GM21515 (cell line): ENCODE results near the gene AKT3.
"Not testable (repeated sequence)": the region's sequence is repeated elsewhere in the genome, so short reads cannot be mapped to it uniquely, and the experiment has no call there.

Experiments
- ATAC-seq: cut with Tn5 transposase; IDR thresholded peaks from one replicate; pipeline ENCODE4 v1.9.1; 2021; ENCODE audit not compliant: unreplicated experiment

The AKT3 gene

GRCh38 chr1:243708210-243708609 lies 141.8 kb downstream of the AKT3 start:
- no peak for ATAC-seq

GRCh38 chr1:243706563-243706962 lies 143.5 kb downstream of the AKT3 start:
- no peak for ATAC-seq

GRCh38 chr1:243705585-243705984 lies 144.5 kb downstream of the AKT3 start:
- ATAC-seq = no peak

GRCh38 chr1:243701872-243702271 lies 148.2 kb downstream of the AKT3 start:
- no peak for ATAC-seq

GRCh38 chr1:243693800-243694199 lies 156.2 kb downstream of the AKT3 start:
- no peak for ATAC-seq

GRCh38 chr1:243686159-243686558 lies 163.9 kb downstream of the AKT3 start:
- no peak for ATAC-seq

- no peak for ATAC-seq
Measured at GRCh38 chr1:243680860-243681259, 169.2 kb downstream of the AKT3 start.

GRCh38 chr1:243672539-243673074 lies 177.4 kb downstream of the AKT3 start:
- no peak for ATAC-seq

GRCh38 chr1:243667591-243667990 lies 182.5 kb downstream of the AKT3 start:
- peak; percentile 76 for ATAC-seq

GRCh38 chr1:243667133-243667532 lies 182.9 kb downstream of the AKT3 start:
- ATAC-seq = no peak

- no peak for ATAC-seq
Measured at GRCh38 chr1:243663651-243664050, 186.4 kb downstream of the AKT3 start.

GRCh38 chr1:243662169-243662568 lies 187.9 kb downstream of the AKT3 start:
- not testable (repeated sequence) for ATAC-seq

- no peak for ATAC-seq
Measured at GRCh38 chr1:243658594-243659105, 191.4 kb downstream of the AKT3 start.

GRCh38 chr1:243657793-243658192 lies 192.2 kb downstream of the AKT3 start:
- no peak for ATAC-seq

GRCh38 chr1:243649530-243649929 lies 200.5 kb downstream of the AKT3 start:
- ATAC-seq = not testable (repeated sequence)

- no peak for ATAC-seq
Measured at GRCh38 chr1:243646841-243647240, 203.2 kb downstream of the AKT3 start.

GRCh38 chr1:243645281-243645680 lies 204.8 kb downstream of the AKT3 start:
- no peak for ATAC-seq

- ATAC-seq = no peak
Measured at GRCh38 chr1:243642936-243643335, 207.1 kb downstream of the AKT3 start.

GRCh38 chr1:243639027-243639658 lies 210.9 kb downstream of the AKT3 start:
- no peak for ATAC-seq

- no peak for ATAC-seq
Measured at GRCh38 chr1:243638186-243638585, 211.9 kb downstream of the AKT3 start.

GRCh38 chr1:243628476-243628907 lies 221.6 kb downstream of the AKT3 start:
- ATAC-seq = no peak

GRCh38 chr1:243623841-243624240 lies 226.2 kb downstream of the AKT3 start:
- ATAC-seq = no peak

GRCh38 chr1:243621973-243622372 lies 228.1 kb downstream of the AKT3 start:
- ATAC-seq = no peak
